ENCODE data around the gene KRTAP12-2. TPM values are rescaled to one million over a fixed set of nuclear protein-coding genes. Genes with fewer than 3 reads are reported as not detected.
"Not testable (repeated sequence)": the region's sequence is repeated elsewhere in the genome, so short reads cannot be mapped to it uniquely, and the experiment has no call there.

Gene KRTAP12-2
- total RNA-seq, 2 donors from 2014 or later, result not detected

GRCh38 chr21:44646366-44647221 is 20.1 kb downstream of the KRTAP12-2 start, which contains the start of gene KRTAP10-11:
Gene KRTAP10-11 (plus strand): TSS chr21:44646414. CDS start chr21:44646459, 45 bp downstream.
- not testable (repeated sequence) for DNase-seq; H3K27me3 Mint-ChIP-seq; H3K27ac Mint-ChIP-seq; H3K4me3 Mint-ChIP-seq; H3K4me1 Mint-ChIP-seq; H3K9me3 ChIP-seq (ENCODE audit: control insufficient read depth, low read length, poor library complexity, severe bottlenecking); ATAC-seq; H3K36me3 Mint-ChIP-seq (ENCODE audit: low read depth)

- DNase-seq (no peak), ATAC-seq (no peak)
- Mint-ChIP-seq H3K27me3 (no peaks in the 10 kb centered on the region), H3K4me1 (no peaks in the 10 kb centered on the region), H3K36me3 (ENCODE audit: low read depth) (peaks cover 4% of the 10 kb centered on the region), H3K4me3 (no peak overlapping the region), H3K27ac (no peak overlapping the region)
- H3K9me3 ChIP-seq (ENCODE audit: control insufficient read depth, low read length, poor library complexity, severe bottlenecking), result peaks cover 10% of the 10 kb centered on the region
These were observed 21.8 kb downstream of the KRTAP12-2 start for GRCh38 chr21:44644878-44645277.

- peaks cover 10% of the 10 kb centered on the region for H3K9me3 ChIP-seq (ENCODE audit: control insufficient read depth, low read length, poor library complexity, severe bottlenecking)
- H3K27ac Mint-ChIP-seq, result no peak overlapping the region
- no peak for ATAC-seq
- peaks cover 4% of the 10 kb centered on the region for H3K36me3 Mint-ChIP-seq (ENCODE audit: low read depth)
- H3K27me3 Mint-ChIP-seq, result no peaks in the 10 kb centered on the region
- DNase-seq, result no peak
- no peak overlapping the region for H3K4me3 Mint-ChIP-seq
- H3K4me1 Mint-ChIP-seq, result no peaks in the 10 kb centered on the region
These were observed 22.9 kb downstream of the KRTAP12-2 start for GRCh38 chr21:44643741-44644310.

- Mint-ChIP-seq H3K4me3 (no peak overlapping the region), H3K27ac (no peak overlapping the region), H3K36me3 (ENCODE audit: low read depth) (peaks cover 4% of the 10 kb centered on the region), H3K27me3 (no peaks in the 10 kb centered on the region), H3K4me1 (no peaks in the 10 kb centered on the region)
- ATAC-seq (no peak), DNase-seq (no peak)
- peaks cover 10% of the 10 kb centered on the region for H3K9me3 ChIP-seq (ENCODE audit: control insufficient read depth, low read length, poor library complexity, severe bottlenecking)
These were observed 26.0 kb downstream of the KRTAP12-2 start for GRCh38 chr21:44640761-44641160.

GRCh38 chr21:44639331-44639655 is 27.4 kb downstream of the KRTAP12-2 start:
- H3K4me3 Mint-ChIP-seq, result no peak overlapping the region
- H3K9me3 ChIP-seq (ENCODE audit: control insufficient read depth, low read length, poor library complexity, severe bottlenecking), result peaks cover 1% of the 10 kb centered on the region
- no peak for ATAC-seq
- H3K4me1 Mint-ChIP-seq, result no peaks in the 10 kb centered on the region
- H3K27me3 Mint-ChIP-seq, result no peaks in the 10 kb centered on the region
- peaks cover 4% of the 10 kb centered on the region for H3K36me3 Mint-ChIP-seq (ENCODE audit: low read depth)
- H3K27ac Mint-ChIP-seq, result no peak overlapping the region
- no peak for DNase-seq

GRCh38 chr21:44638506-44639330 is 28.0 kb downstream of the KRTAP12-2 start:
- not testable (repeated sequence) for H3K4me3 Mint-ChIP-seq; H3K27ac Mint-ChIP-seq; DNase-seq; H3K4me1 Mint-ChIP-seq; H3K9me3 ChIP-seq (ENCODE audit: control insufficient read depth, low read length, poor library complexity, severe bottlenecking); H3K27me3 Mint-ChIP-seq; H3K36me3 Mint-ChIP-seq (ENCODE audit: low read depth); ATAC-seq

- not testable (repeated sequence) for H3K36me3 Mint-ChIP-seq (ENCODE audit: low read depth); ATAC-seq; H3K27ac Mint-ChIP-seq; H3K4me3 Mint-ChIP-seq; H3K4me1 Mint-ChIP-seq; DNase-seq; H3K27me3 Mint-ChIP-seq; H3K9me3 ChIP-seq (ENCODE audit: control insufficient read depth, low read length, poor library complexity, severe bottlenecking)
These were observed 28.8 kb downstream of the KRTAP12-2 start for GRCh38 chr21:44637851-44638348.

- Mint-ChIP-seq H3K4me3 (no peak within 1 kb of the TSS), H3K4me1 (no peaks in the 10 kb centered on the region), H3K27ac (no peak within 1 kb of the TSS), H3K27me3 (no peaks in the 10 kb centered on the region), H3K36me3 (ENCODE audit: low read depth) (peaks cover 4% of the 10 kb centered on the region)
- peaks cover under 1% of the 10 kb centered on the region for H3K9me3 ChIP-seq (ENCODE audit: control insufficient read depth, low read length, poor library complexity, severe bottlenecking)
- DNase-seq (no peak), ATAC-seq (no peak)
These were observed 29.5 kb downstream of the KRTAP12-2 start, which contains the start of gene KRTAP10-10 for GRCh38 chr21:44637018-44637850. Gene KRTAP10-10 (plus strand): TSS chr21:44637356. CDS start chr21:44637418, 62 bp downstream.

- ATAC-seq (no peak), DNase-seq (no peak)
- no peaks in the 10 kb centered on the region for H3K27me3 Mint-ChIP-seq
- H3K4me3 Mint-ChIP-seq, result no peak overlapping the region
- H3K4me1 Mint-ChIP-seq, result no peaks in the 10 kb centered on the region
- H3K27ac Mint-ChIP-seq, result no peak overlapping the region
- H3K36me3 Mint-ChIP-seq (ENCODE audit: low read depth), result peaks cover 2% of the 10 kb centered on the region
- peaks cover 5% of the 10 kb centered on the region for H3K9me3 ChIP-seq (ENCODE audit: control insufficient read depth, low read length, poor library complexity, severe bottlenecking)
These were observed 30.3 kb downstream of the KRTAP12-2 start for GRCh38 chr21:44636209-44637017.

GRCh38 chr21:44632067-44632466 is 34.7 kb downstream of the KRTAP12-2 start:
- H3K4me3 Mint-ChIP-seq, result no peak overlapping the region
- peaks cover 5% of the 10 kb centered on the region for H3K9me3 ChIP-seq (ENCODE audit: control insufficient read depth, low read length, poor library complexity, severe bottlenecking)
- no peaks in the 10 kb centered on the region for H3K4me1 Mint-ChIP-seq
- no peaks in the 10 kb centered on the region for H3K36me3 Mint-ChIP-seq (ENCODE audit: low read depth)
- no peak for ATAC-seq
- DNase-seq, result no peak
- H3K27ac Mint-ChIP-seq, result no peak overlapping the region
- no peaks in the 10 kb centered on the region for H3K27me3 Mint-ChIP-seq

GRCh38 chr21:44630440-44630839 is 36.3 kb downstream of the KRTAP12-2 start:
- Mint-ChIP-seq H3K27ac (no peak overlapping the region), H3K27me3 (no peaks in the 10 kb centered on the region), H3K4me1 (no peaks in the 10 kb centered on the region), H3K36me3 (ENCODE audit: low read depth) (no peaks in the 10 kb centered on the region), H3K4me3 (no peak overlapping the region)
- ATAC-seq, result no peak
- no peak for DNase-seq
- peaks cover 5% of the 10 kb centered on the region for H3K9me3 ChIP-seq (ENCODE audit: control insufficient read depth, low read length, poor library complexity, severe bottlenecking)
